Stimulated activated naive CD8-positive, alpha-beta T cell treated with anti-CD3 and anti-CD28 coated beads, Interleukin-15, Interleukin-2, amounts not matched to agents 100 ng/mL and 50 ng/mL, for 24 hours (primary cell): ENCODE data around the gene RHOBTB1.
"Not testable (repeated sequence)": the region's sequence is repeated elsewhere in the genome, so short reads cannot be mapped to it uniquely, and the experiment has no call there.

Experiments used
- H3K27ac Mint-ChIP-seq: one replicate; pipeline ENCODE4 v1.8.0; 2021; ENCODE audit warnings: mild to moderate bottlenecking, mixed read lengths
- H3K27me3 Mint-ChIP-seq: one replicate; pipeline ENCODE4 v1.8.0; 2021; ENCODE audit warnings: mixed read lengths
- H3K36me3 Mint-ChIP-seq: one replicate; pipeline ENCODE4 v1.8.0; 2021; ENCODE audit warnings: low read depth, mixed read lengths
- H3K4me1 Mint-ChIP-seq: one replicate; pipeline ENCODE4 v1.8.0; 2021; ENCODE audit warnings: low read depth, mixed read lengths
- H3K4me3 Mint-ChIP-seq: one replicate; pipeline ENCODE4 v1.8.0; 2021; ENCODE audit warnings: mild to moderate bottlenecking, mixed read lengths
- H3K9me3 Mint-ChIP-seq: one replicate; pipeline ENCODE4 v1.8.0; 2021; ENCODE audit warnings: mixed read lengths

RHOBTB1 gene

GRCh38 chr10:60853107-60853506 lies 90.9 kb downstream of the RHOBTB1 start:
- H3K4me3 Mint-ChIP-seq, result no peak overlapping the region
- no peaks in the 10 kb centered on the region for H3K9me3 Mint-ChIP-seq
- H3K27ac Mint-ChIP-seq, result no peak overlapping the region
- H3K36me3 Mint-ChIP-seq, result no peaks in the 10 kb centered on the region
- no peaks in the 10 kb centered on the region for H3K27me3 Mint-ChIP-seq
- H3K4me1 Mint-ChIP-seq, result no peaks in the 10 kb centered on the region

GRCh38 chr10:60849740-60850139 lies 94.2 kb downstream of the RHOBTB1 start:
- Mint-ChIP-seq H3K27ac (no peak overlapping the region), H3K27me3 (no peaks in the 10 kb centered on the region), H3K4me3 (no peak overlapping the region), H3K36me3 (no peaks in the 10 kb centered on the region), H3K4me1 (no peaks in the 10 kb centered on the region), H3K9me3 (no peaks in the 10 kb centered on the region)

- H3K4me1 Mint-ChIP-seq, result no peaks in the 10 kb centered on the region
- no peaks in the 10 kb centered on the region for H3K27me3 Mint-ChIP-seq
- no peak overlapping the region for H3K27ac Mint-ChIP-seq
- no peaks in the 10 kb centered on the region for H3K36me3 Mint-ChIP-seq
- H3K4me3 Mint-ChIP-seq, result no peak overlapping the region
- H3K9me3 Mint-ChIP-seq, result no peaks in the 10 kb centered on the region
These were observed 94.8 kb downstream of the RHOBTB1 start for GRCh38 chr10:60849217-60849616.

GRCh38 chr10:60848680-60849079 lies 95.3 kb downstream of the RHOBTB1 start:
- H3K4me1 Mint-ChIP-seq, result no peaks in the 10 kb centered on the region
- H3K4me3 Mint-ChIP-seq, result no peak overlapping the region
- no peak overlapping the region for H3K27ac Mint-ChIP-seq
- no peaks in the 10 kb centered on the region for H3K9me3 Mint-ChIP-seq
- H3K36me3 Mint-ChIP-seq, result no peaks in the 10 kb centered on the region
- no peaks in the 10 kb centered on the region for H3K27me3 Mint-ChIP-seq

- no peak overlapping the region for H3K4me3 Mint-ChIP-seq
- no peaks in the 10 kb centered on the region for H3K36me3 Mint-ChIP-seq
- no peaks in the 10 kb centered on the region for H3K27me3 Mint-ChIP-seq
- H3K4me1 Mint-ChIP-seq, result no peaks in the 10 kb centered on the region
- H3K9me3 Mint-ChIP-seq, result no peaks in the 10 kb centered on the region
- H3K27ac Mint-ChIP-seq, result no peak overlapping the region
These were observed 95.9 kb downstream of the RHOBTB1 start for GRCh38 chr10:60848126-60848525.

GRCh38 chr10:60846173-60846572 lies 97.8 kb downstream of the RHOBTB1 start:
- Mint-ChIP-seq H3K4me1 (no peaks in the 10 kb centered on the region), H3K9me3 (no peaks in the 10 kb centered on the region), H3K27me3 (peaks cover 4% of the 10 kb centered on the region), H3K27ac (no peak overlapping the region), H3K36me3 (no peaks in the 10 kb centered on the region), H3K4me3 (no peak overlapping the region)

- Mint-ChIP-seq H3K4me3 (no peak overlapping the region), H3K9me3 (no peaks in the 10 kb centered on the region)
These were observed 98.9 kb downstream of the RHOBTB1 start for GRCh38 chr10:60845038-60845437.

GRCh38 chr10:60842694-60843093 lies 101.3 kb downstream of the RHOBTB1 start:
- Mint-ChIP-seq H3K4me3 (no peak overlapping the region), H3K36me3 (no peaks in the 10 kb centered on the region), H3K4me1 (no peaks in the 10 kb centered on the region), H3K27ac (no peak overlapping the region), H3K27me3 (peaks cover 12% of the 10 kb centered on the region), H3K9me3 (no peaks in the 10 kb centered on the region)

More at GRCh38 chr10:60845038-60845437, 98.9 kb downstream of the RHOBTB1 start:
- Mint-ChIP-seq H3K27me3 (peaks cover 4% of the 10 kb centered on the region), H3K4me1 (no peaks in the 10 kb centered on the region), H3K27ac (no peak overlapping the region), H3K36me3 (no peaks in the 10 kb centered on the region)

- H3K9me3 Mint-ChIP-seq, result not testable (repeated sequence)
- peaks cover 12% of the 10 kb centered on the region for H3K27me3 Mint-ChIP-seq
These were observed 102.8 kb downstream of the RHOBTB1 start for GRCh38 chr10:60841227-60841626.

GRCh38 chr10:60835049-60835448 lies 108.9 kb downstream of the RHOBTB1 start:
- Mint-ChIP-seq H3K4me3 (no peak overlapping the region), H3K27me3 (peaks cover 8% of the 10 kb centered on the region), H3K27ac (no peak overlapping the region), H3K4me1 (no peaks in the 10 kb centered on the region), H3K9me3 (no peaks in the 10 kb centered on the region), H3K36me3 (no peaks in the 10 kb centered on the region)

More at GRCh38 chr10:60841227-60841626, 102.8 kb downstream of the RHOBTB1 start:
- H3K4me3 Mint-ChIP-seq, H3K36me3 Mint-ChIP-seq, H3K27ac Mint-ChIP-seq, H3K4me1 Mint-ChIP-seq: not testable (repeated sequence)

GRCh38 chr10:60834401-60834800 lies 109.6 kb downstream of the RHOBTB1 start:
- H3K27me3 Mint-ChIP-seq, result peaks cover 8% of the 10 kb centered on the region
- no peaks in the 10 kb centered on the region for H3K36me3 Mint-ChIP-seq
- H3K9me3 Mint-ChIP-seq, result no peaks in the 10 kb centered on the region
- H3K4me1 Mint-ChIP-seq, result no peaks in the 10 kb centered on the region
- no peak overlapping the region for H3K27ac Mint-ChIP-seq
- no peak overlapping the region for H3K4me3 Mint-ChIP-seq

- peaks cover 11% of the 10 kb centered on the region for H3K4me1 Mint-ChIP-seq
- H3K36me3 Mint-ChIP-seq, H3K9me3 Mint-ChIP-seq, H3K27ac Mint-ChIP-seq, H3K27me3 Mint-ChIP-seq, H3K4me3 Mint-ChIP-seq: not testable (repeated sequence)
These were observed 111.8 kb downstream of the RHOBTB1 start for GRCh38 chr10:60832136-60832535.

- no peaks in the 10 kb centered on the region for H3K9me3 Mint-ChIP-seq
- H3K27ac Mint-ChIP-seq, result no peak overlapping the region
- H3K4me1 Mint-ChIP-seq, result peaks cover 11% of the 10 kb centered on the region
- H3K4me3 Mint-ChIP-seq, result no peak overlapping the region
- H3K27me3 Mint-ChIP-seq, result no peaks in the 10 kb centered on the region
- no peaks in the 10 kb centered on the region for H3K36me3 Mint-ChIP-seq
These were observed 115.5 kb downstream of the RHOBTB1 start for GRCh38 chr10:60828489-60828852.

GRCh38 chr10:60827791-60828488 lies 116.0 kb downstream of the RHOBTB1 start:
- Mint-ChIP-seq H3K4me3 (no peak overlapping the region), H3K27me3 (no peaks in the 10 kb centered on the region), H3K36me3 (no peaks in the 10 kb centered on the region), H3K4me1 (peaks cover 11% of the 10 kb centered on the region), H3K27ac (no peak overlapping the region), H3K9me3 (no peaks in the 10 kb centered on the region)

GRCh38 chr10:60825520-60825919 lies 118.5 kb downstream of the RHOBTB1 start:
- H3K4me1 Mint-ChIP-seq, result peaks cover 11% of the 10 kb centered on the region
- no peak overlapping the region for H3K4me3 Mint-ChIP-seq
- H3K27me3 Mint-ChIP-seq, result no peaks in the 10 kb centered on the region
- no peaks in the 10 kb centered on the region for H3K9me3 Mint-ChIP-seq
- no peaks in the 10 kb centered on the region for H3K36me3 Mint-ChIP-seq
- H3K27ac Mint-ChIP-seq, result no peak overlapping the region

GRCh38 chr10:60823324-60823723 lies 120.7 kb downstream of the RHOBTB1 start:
- Mint-ChIP-seq H3K27me3 (no peaks in the 10 kb centered on the region), H3K4me1 (peaks cover 7% of the 10 kb centered on the region), H3K9me3 (no peaks in the 10 kb centered on the region), H3K27ac (no peak overlapping the region), H3K4me3 (no peak overlapping the region), H3K36me3 (no peaks in the 10 kb centered on the region)
